Stimulated activated CD4-positive, alpha-beta T cell treated with anti-CD3 and anti-CD28 coated beads, TNF-alpha, amount 100 ng/mL, for 48 hours (primary cell): ENCODE results near the gene RALGAPA1.
"Not testable (repeated sequence)": the region's sequence is repeated elsewhere in the genome, so short reads cannot be mapped to it uniquely, and the experiment has no call there.

ENCODE experiments used
- DNase-seq, 3 donors: peaks; one replicate each; pipeline ENCODE4 v3.0.0-alpha.2; 2020; ENCODE audit warnings: low read depth in 3 of 3

The RALGAPA1 gene

DNA sequence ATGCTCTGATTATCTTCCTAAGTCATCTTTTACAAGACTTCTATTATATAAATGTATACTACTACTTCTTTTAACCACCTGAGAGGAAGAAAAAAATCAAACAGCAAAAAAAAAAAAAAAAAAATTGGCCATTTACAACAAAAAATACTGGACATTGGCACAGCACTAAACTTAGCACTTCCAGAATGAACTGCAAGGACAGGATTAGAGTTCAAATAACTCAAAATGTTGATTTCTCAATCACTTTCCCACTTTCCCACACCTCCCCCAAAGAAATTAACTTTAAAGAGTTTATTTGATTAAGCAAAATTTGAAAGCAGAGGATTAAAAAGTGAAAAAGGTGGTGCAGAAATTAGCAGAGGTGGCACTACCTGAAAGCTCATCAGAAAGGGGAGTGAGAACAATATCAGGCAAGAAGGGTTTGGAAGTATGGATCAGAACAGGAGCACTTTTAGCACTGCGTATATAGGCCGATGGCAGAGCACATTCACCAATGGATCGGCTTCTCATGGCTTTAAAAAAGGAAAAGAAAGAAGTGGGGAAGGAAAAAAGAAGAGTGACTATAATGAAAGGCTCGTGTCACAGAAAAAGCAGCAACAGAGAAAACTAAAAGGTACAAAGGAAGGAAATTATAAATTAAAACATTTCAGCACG lies 109.2 kb downstream of the RALGAPA1 start:
- no peak for DNase-seq

- no peak for DNase-seq
Measured at GRCh38 chr14:35696575-35696974, 112.5 kb downstream of the RALGAPA1 start.

DNA sequence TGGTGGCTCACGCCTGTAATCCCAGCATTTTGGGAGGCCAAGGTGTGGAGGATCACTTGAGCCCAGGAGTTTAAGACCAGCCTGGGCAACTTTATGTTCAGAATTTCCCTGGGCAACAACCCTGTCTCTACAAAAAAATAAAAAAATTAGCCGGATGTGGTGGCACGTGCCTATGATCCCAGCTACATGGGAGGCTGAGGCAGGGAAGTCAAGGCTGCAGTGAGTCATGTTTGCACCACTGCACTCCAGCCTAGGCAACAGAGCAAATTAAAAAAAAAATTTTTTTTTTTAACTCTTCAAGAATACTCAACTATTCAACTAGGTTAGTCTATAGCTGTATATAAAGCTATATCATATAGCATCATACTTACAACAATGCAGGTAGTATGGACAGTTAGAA lies 113.0 kb downstream of the RALGAPA1 start:
- DNase-seq: no peak

DNA sequence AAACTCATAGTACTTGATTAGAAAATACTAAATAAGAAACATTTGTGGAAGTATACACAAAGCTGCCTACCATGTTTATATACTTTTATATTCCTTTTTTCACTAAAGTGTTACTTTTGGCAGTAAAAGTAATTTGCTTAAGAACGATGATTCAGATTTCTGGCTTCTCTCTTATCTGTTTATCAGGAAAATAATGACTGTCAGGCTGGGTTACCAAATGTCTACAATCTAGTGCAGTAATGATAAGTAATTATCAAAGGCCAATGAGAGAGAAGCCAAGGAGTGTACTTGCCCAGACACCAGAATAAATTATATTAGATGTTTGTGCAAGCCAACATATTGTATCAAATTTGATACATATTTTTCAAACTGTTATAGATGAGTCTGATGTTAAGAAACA lies 113.4 kb downstream of the RALGAPA1 start:
- no peak for DNase-seq

DNA sequence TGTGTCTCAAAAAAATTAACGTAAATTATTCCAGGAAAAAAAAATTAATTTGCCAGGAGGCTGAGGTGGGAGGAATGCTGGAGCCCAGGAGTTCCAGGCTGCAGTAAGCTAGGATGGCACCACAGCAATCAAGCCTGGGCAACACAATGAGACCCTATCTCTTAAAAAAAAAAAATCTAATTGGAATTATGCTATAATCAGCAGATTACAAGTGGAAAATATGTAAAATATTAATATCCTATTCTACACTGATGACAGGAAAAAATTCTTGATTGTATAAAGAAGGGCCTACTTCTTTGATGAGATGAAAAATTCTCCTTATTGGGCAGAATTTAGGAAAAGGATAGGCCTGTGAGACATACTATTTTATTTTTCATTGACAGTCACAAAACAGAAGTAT lies 114.0 kb downstream of the RALGAPA1 start:
- no peak for DNase-seq

GRCh38 chr14:35689000-35689460 lies 120.1 kb downstream of the RALGAPA1 start:
- no peak for DNase-seq

DNA sequence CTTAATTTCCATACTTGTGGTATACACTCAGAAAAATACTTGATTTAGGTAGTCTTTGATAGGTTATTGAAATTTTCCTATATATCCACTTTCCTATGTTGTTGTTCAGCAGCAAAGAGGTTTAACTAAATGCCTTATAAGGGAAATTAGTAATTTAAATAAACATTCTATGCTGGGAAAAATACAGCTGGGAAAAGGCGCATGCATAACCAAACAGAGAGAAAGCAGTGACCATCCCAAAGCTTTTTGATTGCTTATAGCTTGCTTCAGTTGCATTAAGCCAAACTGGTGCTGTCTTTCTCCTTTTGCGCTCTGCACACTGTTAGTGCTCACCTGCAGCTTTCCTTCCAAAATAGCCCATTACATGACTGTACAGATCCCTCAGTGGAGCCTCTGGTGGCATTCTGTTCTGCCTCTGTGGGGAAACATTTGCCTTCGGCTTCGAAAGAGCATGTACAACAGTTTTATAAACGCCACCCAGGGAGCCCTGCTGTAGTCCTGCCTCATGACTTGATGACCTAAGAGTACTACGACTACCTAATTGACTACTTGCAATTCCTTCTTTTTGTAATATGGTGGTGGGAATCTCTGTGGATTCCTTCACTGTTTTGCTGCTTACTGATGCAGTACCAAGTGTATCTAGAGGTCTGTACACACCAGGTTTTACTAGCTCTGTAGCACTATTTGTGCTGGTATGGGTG lies 120.8 kb downstream of the RALGAPA1 start:
- no peak for DNase-seq

DNA sequence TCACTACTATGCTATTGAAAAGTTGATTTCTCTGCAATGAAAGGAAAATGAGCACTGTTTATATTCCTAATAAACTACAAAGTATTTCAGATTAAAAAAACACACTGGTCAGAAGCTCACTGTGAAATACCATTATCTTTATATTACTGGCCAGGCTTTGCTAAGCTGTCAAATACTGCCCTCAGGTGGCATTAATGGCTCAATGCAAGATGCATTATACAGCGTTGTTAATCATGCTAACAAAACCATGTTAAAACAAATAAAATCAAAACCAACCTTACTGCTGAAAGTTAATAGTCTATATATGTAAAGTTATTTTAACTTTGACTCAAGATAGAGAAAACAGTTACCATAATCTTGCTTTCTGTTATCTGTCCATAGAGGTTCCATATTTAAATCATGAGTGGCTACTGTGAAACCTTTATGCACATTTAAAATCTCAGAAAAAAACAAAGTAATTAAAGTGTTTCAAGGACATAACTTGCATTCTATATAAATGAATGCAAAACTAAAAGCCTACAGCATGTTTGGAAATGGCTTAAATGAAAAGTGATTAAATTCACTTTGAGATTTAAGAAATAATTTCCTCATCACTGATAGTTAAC lies 121.7 kb downstream of the RALGAPA1 start:
- peak in 1 of 3 donors; percentile 8 for DNase-seq

GRCh38 chr14:35683688-35684087 lies 125.4 kb downstream of the RALGAPA1 start:
- DNase-seq: not testable (repeated sequence)

DNA sequence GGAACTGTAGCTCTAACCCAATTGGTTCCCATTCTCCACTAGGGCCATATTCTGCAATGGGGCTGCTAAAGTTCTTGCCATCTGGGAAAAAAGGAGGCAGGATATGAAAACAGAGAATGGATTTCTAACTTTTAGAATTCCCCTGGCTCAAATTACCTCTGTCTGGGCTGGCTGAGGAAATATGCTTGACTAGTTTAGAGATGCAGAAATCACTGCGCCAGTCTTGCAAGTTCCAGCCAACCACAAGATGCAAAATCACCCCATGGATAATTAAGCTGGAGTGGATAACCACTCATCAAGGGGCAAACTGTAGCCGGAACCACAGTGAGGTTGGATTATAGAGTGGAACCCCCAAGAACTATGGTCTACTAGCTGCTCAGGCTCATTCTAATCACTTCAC lies 126.3 kb downstream of the RALGAPA1 start:
- DNase-seq: no peak

GRCh38 chr14:35678403-35679028 lies 130.6 kb downstream of the RALGAPA1 start:
- DNase-seq: no peak

GRCh38 chr14:35669782-35670181 lies 139.3 kb downstream of the RALGAPA1 start:
- DNase-seq: no peak

GRCh38 chr14:35666429-35667043 lies 142.6 kb downstream of the RALGAPA1 start:
- no peak for DNase-seq

- DNase-seq: no peak
Measured at GRCh38 chr14:35661875-35662274, 147.2 kb downstream of the RALGAPA1 start.

- DNase-seq: no peak
Measured at GRCh38 chr14:35653045-35653444, 156.1 kb downstream of the RALGAPA1 start.

DNA sequence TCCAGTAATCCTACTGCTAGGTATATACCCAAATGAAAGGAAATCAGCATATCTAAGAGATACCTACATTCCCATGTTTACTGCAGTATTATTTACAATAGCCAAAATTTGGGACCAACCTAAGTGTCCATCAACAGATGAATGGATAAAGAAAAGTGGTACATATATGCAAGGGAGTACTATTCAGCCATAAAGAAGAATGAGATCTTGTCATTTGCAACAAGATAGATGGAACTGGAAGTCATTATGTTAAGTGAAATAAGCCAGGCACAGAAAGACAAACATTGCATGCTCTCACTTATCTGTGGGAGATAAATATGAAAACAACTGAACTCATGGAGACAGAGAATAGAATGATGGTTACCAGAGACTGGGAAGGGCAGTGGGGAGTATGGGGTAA lies 165.6 kb downstream of the RALGAPA1 start:
- DNase-seq: no peak

GRCh38 chr14:35637851-35638250 lies 171.2 kb downstream of the RALGAPA1 start:
- no peak for DNase-seq

DNA sequence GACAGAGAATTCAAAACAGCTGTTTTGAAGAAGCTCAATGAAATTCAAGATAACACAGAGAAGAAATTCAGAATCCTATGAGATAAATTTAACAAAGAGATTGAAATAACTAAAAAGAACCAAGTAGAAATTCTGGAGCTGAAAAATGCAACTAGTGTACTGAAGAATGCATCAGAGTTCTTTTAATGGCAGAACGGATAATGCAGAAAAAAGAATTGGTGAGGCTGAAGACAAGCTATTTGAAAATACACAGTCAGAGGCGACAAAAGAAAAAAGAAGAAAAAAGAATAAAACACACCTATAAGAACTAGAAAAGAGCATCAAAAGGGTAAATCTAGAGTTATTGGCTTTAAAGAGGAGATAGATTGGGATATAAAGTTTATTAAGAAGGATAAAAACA lies 171.8 kb downstream of the RALGAPA1 start:
- DNase-seq: no peak

GRCh38 chr14:35632676-35633075 lies 176.4 kb downstream of the RALGAPA1 start:
- no peak for DNase-seq

GRCh38 chr14:35632271-35632670 lies 176.8 kb downstream of the RALGAPA1 start:
- no peak for DNase-seq

DNA sequence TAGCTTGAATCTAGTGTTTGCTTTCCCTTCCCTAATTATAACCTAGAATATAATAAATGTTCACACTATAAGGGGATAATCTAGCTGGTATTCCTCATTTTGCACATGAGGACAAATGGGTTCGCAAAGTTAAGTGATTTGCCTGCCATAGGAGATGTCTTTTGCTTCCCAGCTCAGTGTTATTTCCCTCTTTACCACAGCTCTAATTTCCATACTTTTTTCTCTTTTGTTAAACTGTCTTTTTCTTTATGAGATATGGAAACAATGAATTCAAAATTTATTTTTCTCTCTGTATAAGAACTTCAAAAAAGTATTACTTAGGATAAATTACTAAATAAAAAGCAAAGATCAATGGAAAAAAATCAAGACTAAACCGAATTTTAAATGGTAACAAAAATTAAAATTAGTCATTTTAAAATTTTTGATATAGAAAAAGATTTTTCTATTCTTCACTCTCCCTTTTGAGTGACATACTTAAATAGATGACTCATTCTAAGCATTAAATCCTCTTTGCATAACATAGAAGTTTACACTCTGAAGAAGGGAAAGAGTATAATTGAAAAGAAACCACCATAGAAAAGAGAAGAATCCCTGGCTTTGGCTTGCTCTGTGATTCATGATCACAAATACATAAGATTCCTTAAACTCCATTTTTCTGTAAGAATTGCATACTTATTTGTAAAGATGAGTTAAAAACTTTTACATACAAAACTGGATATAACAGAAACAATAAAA lies 177.9 kb downstream of the RALGAPA1 start:
- no peak for DNase-seq
